Hepatocyte (in vitro differentiated cells): Measurements from ENCODE around the gene GIMD1.

Source experiments
- CTCF ChIP-seq: fragments of 200-600 bp; sonication (generic); IDR thresholded peaks from 2 replicates; pipeline ENCODE4 v1.5.1; 2016; ENCODE audit warnings: antibody characterized with exemption, mild to moderate bottlenecking; ENCODE audit not compliant: poor library complexity
- EZH2 ChIP-seq: fragments of 200-600 bp; sonication (generic); IDR thresholded peaks from 2 replicates; pipeline ENCODE4 v1.6.1; 2016; ENCODE audit warnings: antibody characterized with exemption, mild to moderate bottlenecking, borderline replicate concordance
- EZH2phosphoT487 ChIP-seq: fragments of 200-600 bp; sonication (generic); IDR thresholded peaks from one replicate; pipeline ENCODE4 v1.6.1; 2018; ENCODE audit warnings: antibody characterized with exemption, mild to moderate bottlenecking, low read depth, moderate library complexity; ENCODE audit not compliant: unreplicated experiment, severe bottlenecking

DNA sequence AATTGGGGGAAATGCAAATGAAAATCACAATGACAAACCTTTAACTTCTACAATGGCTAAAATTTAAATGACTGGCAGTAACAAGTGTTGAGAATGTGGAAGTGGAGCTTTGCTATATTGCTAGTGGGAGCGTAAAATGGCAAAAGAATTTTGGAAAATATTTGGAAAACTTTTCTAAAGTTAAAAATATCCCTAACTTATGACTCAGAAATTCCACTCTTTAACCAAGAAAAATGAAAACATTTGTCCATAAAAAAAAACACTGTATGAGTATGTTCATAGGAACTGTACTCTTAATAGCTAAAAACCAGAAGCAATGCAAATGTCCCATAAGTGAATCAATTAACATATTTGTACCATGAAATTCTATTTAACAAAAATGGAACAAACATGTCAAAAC is 56.2 kb downstream of the GIMD1 start:
- TF ChIP-seq CTCF, result no peak
- TF ChIP-seq EZH2, result no peak
- TF ChIP-seq EZH2phosphoT487, result no peak
